Measurements from ENCODE around the gene CCND3. TPM values are rescaled to one million over a fixed set of nuclear protein-coding genes. Genes with fewer than 3 reads are reported as not detected.

The CCND3 gene
- total RNA-seq, 1 experiment from 2014 or later, result 39.9 TPM

GRCh38 chr6:41937472-41937860 is 4.1 kb downstream of the CCND3 start:
- DNase-seq (ENCODE audit: low spot score), result no peak
- peaks cover 27% of the 10 kb centered on the region for H3K4me1 ChIP-seq (ENCODE audit: insufficient read depth, low read length, poor library complexity, severe bottlenecking)
- no peak overlapping the region for H3K27ac ChIP-seq (ENCODE audit: low read depth, low read length, poor library complexity, severe bottlenecking)
- peaks cover 20% of the 10 kb centered on the region for H3K36me3 ChIP-seq (ENCODE audit: insufficient read depth, low read length, poor library complexity, severe bottlenecking)
- intact Hi-C loops (cut with micrococcal nuclease; ENCODE audit: unreplicated experiment), result loop anchor here (5.0 kb wide), 1 partner anchor 150 kb away; the partner anchor contains the start of gene TOMM6
- no peak overlapping the region for H3K4me3 ChIP-seq (ENCODE audit: low read depth, low read length, poor library complexity, severe bottlenecking)
- ChIA-PET POLR2A (ENCODE audit: low non-redundant PET) (interaction anchor here (0.5 kb wide), 1 partner anchor 96 kb away, joined by 4 read pairs; no protein-coding TSS in a partner anchor), CTCF (no interaction called here)
- TF ChIP-seq CTCF (conservative IDR thresholded peaks at IDR 0.05; ENCODE audit: low read depth, low read length) (no peak), EZH2 (IDR thresholded peaks at IDR 0.05; ENCODE audit: borderline replicate concordance, low read depth, low read length, poor library complexity, severe bottlenecking) (no peak)
- H3K27me3 ChIP-seq (replicated peaks; ENCODE audit: insufficient read depth, low read depth, low read length, poor library complexity), result no peaks in the 10 kb centered on the region
- no TSS peak for BruUV-seq (replicated peaks)
- no peaks in the 10 kb centered on the region for H3K9me3 ChIP-seq (ENCODE audit: low read depth, low read length, poor library complexity, severe bottlenecking)

- Histone ChIP-seq H3K27ac (ENCODE audit: low read depth, low read length, poor library complexity, severe bottlenecking) (peak overlapping the region; percentile 22), H3K4me3 (ENCODE audit: low read depth, low read length, poor library complexity, severe bottlenecking) (no peak overlapping the region), H3K36me3 (ENCODE audit: insufficient read depth, low read length, poor library complexity, severe bottlenecking) (peaks cover 33% of the 10 kb centered on the region), H3K9me3 (ENCODE audit: low read depth, low read length, poor library complexity, severe bottlenecking) (no peaks in the 10 kb centered on the region), H3K27me3 (replicated peaks; ENCODE audit: insufficient read depth, low read depth, low read length, poor library complexity) (no peaks in the 10 kb centered on the region), H3K4me1 (ENCODE audit: insufficient read depth, low read length, poor library complexity, severe bottlenecking) (peaks cover 27% of the 10 kb centered on the region)
- peak; percentile 80 for TF ChIP-seq CTCF (conservative IDR thresholded peaks at IDR 0.05; ENCODE audit: low read depth, low read length)
- TF ChIP-seq EZH2 (IDR thresholded peaks at IDR 0.05; ENCODE audit: borderline replicate concordance, low read depth, low read length, poor library complexity, severe bottlenecking), result no peak
- intact Hi-C loops (cut with micrococcal nuclease; ENCODE audit: unreplicated experiment), result loop anchor here (5.0 kb wide), 1 partner anchor 149 kb away; the partner anchor contains the start of gene TOMM6
- DNase-seq (ENCODE audit: low spot score), result peak; percentile 80
- ChIA-PET CTCF (interaction anchor here (0.6 to 1.1 kb wide), 2 partner anchors 87 to 120 kb away, joined by 3 to 4 read pairs; no protein-coding TSS in a partner anchor), POLR2A (ENCODE audit: low non-redundant PET) (no interaction called here)
- BruUV-seq (replicated peaks), result no TSS peak
Observed at GRCh38 chr6:41936073-41936837, 5.4 kb downstream of the CCND3 start.

GRCh38 chr6:41935685-41936072 is 5.9 kb downstream of the CCND3 start:
- POLR2A ChIA-PET (ENCODE audit: low non-redundant PET), result no interaction called here
- Histone ChIP-seq H3K27ac (ENCODE audit: low read depth, low read length, poor library complexity, severe bottlenecking) (peak overlapping the region; percentile 22), H3K9me3 (ENCODE audit: low read depth, low read length, poor library complexity, severe bottlenecking) (no peaks in the 10 kb centered on the region), H3K4me3 (ENCODE audit: low read depth, low read length, poor library complexity, severe bottlenecking) (no peak overlapping the region), H3K36me3 (ENCODE audit: insufficient read depth, low read length, poor library complexity, severe bottlenecking) (peaks cover 38% of the 10 kb centered on the region), H3K4me1 (ENCODE audit: insufficient read depth, low read length, poor library complexity, severe bottlenecking) (peaks cover 27% of the 10 kb centered on the region), H3K27me3 (replicated peaks; ENCODE audit: insufficient read depth, low read depth, low read length, poor library complexity) (no peaks in the 10 kb centered on the region)
- BruUV-seq (replicated peaks), result no TSS peak
- CTCF ChIA-PET, result interaction anchor here (1.1 kb wide), 1 partner anchor 87 kb away, joined by 4 read pairs; no protein-coding TSS in a partner anchor
- no peak for DNase-seq (ENCODE audit: low spot score)
- TF ChIP-seq EZH2 (IDR thresholded peaks at IDR 0.05; ENCODE audit: borderline replicate concordance, low read depth, low read length, poor library complexity, severe bottlenecking) (no peak), CTCF (conservative IDR thresholded peaks at IDR 0.05; ENCODE audit: low read depth, low read length) (no peak)
- intact Hi-C loops (cut with micrococcal nuclease; ENCODE audit: unreplicated experiment), result loop anchor here (5.0 kb wide), 1 partner anchor 148 kb away; the partner anchor contains the start of gene TOMM6

Data from A673 (cell line).